ENCODE measurements around the gene UBE4A. TPM values are rescaled to one million over a fixed set of nuclear protein-coding genes. Genes with fewer than 3 reads are reported as not detected.

Gene UBE4A
- total RNA-seq, 2 experiments from 2014 or later: 42.6 to 49.1 TPM

DNA sequence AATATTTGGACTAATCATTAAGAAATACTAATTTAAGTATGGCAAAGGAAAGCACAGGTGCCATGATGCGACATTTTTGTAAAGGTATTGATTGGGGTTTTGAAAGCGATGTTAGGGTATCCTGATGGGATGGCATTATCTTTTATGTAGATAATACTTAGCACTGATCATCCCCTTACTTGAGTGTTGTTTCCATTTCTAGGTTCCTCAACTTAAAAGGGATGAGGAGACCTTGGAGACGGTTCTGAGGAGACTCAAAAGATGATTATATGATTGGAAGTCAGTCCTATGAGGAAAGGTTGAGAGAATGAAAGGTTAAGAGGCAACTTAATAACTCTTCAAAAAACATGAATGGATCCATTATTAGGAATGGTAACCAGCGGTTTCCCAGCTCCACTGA, 88.0 kb downstream of the UBE4A start:
- Mint-ChIP-seq H3K36me3 (ENCODE audit: low read depth) (peaks cover 60% of the 10 kb centered on the region), H3K4me1 (peaks cover 75% of the 10 kb centered on the region), H3K27me3 (no peaks in the 10 kb centered on the region), H3K9me3 (peaks cover 2% of the 10 kb centered on the region), H3K27ac (peak overlapping the region; percentile 60), H3K4me3 (peak overlapping the region; percentile 12)
- ChIA-PET POLR2A (no interaction called here), CTCF (interaction anchor here (0.5 to 1.8 kb wide), 7 partner anchors 9 to 1676 kb away, joined by 3 to 9 read pairs (median 3); partner anchors contain the start of gene KMT2A)
- no peak for DNase-seq

DNA sequence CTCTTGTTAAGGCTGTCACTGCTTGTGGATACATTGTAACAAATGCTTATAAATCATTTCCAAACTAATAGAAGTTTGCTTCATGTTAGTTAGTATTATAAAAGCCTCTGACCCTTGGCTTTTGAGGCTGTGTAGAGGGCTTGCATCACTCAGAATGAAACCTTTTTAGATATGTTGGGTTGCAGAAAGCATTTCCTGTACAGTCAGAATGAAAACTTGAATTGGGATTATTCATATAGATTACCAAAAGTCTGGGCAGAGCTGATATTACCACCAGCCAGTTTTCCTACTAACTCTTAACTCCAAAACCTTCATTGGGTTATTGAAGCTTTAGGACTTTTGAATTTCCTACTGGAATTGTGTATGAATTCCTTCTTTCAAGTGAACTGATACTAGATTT, 88.9 kb downstream of the UBE4A start:
- DNase-seq: peak; percentile 14
- POLR2A ChIA-PET: no interaction called here
- peaks cover 71% of the 10 kb centered on the region for H3K4me1 Mint-ChIP-seq
- no peak overlapping the region for H3K4me3 Mint-ChIP-seq
- H3K27ac Mint-ChIP-seq: peak overlapping the region; percentile 34
- H3K36me3 Mint-ChIP-seq (ENCODE audit: low read depth): peaks cover 63% of the 10 kb centered on the region
- CTCF ChIA-PET: interaction anchor here (0.6 to 1.8 kb wide), 6 partner anchors 9 to 107 kb away, joined by 3 to 9 read pairs (median 4); partner anchors contain the start of gene KMT2A
- peaks cover 2% of the 10 kb centered on the region for H3K9me3 Mint-ChIP-seq
- H3K27me3 Mint-ChIP-seq: no peaks in the 10 kb centered on the region

Other genes starting within 250 kb of the UBE4A start
- under 1 TPM in 1 of 2 experiments, not detected in 1; 0.10 TPM for gene SCN4B, start 206.8 kb upstream of the UBE4A start, total RNA-seq
- gene SCN2B, start 183.0 kb upstream of the UBE4A start, total RNA-seq: not detected
- 100 to 1,000 TPM; 117 to 122 TPM for gene JAML, start 134.6 kb upstream of the UBE4A start, total RNA-seq
- 10 to 100 TPM; 21.2 to 22.0 TPM for gene MPZL3, start 107.2 kb upstream of the UBE4A start, total RNA-seq
- 1 to 10 TPM; 5.5 to 6.0 TPM for gene MPZL2, start 95.3 kb upstream of the UBE4A start, total RNA-seq
- 100 to 1,000 TPM; 680 to 841 TPM for gene CD3E, start 54.9 kb upstream of the UBE4A start, total RNA-seq
- 100 to 1,000 TPM; 489 to 557 TPM for gene CD3D, start 16.9 kb upstream of the UBE4A start, total RNA-seq
- 100 to 1,000 TPM; 264 to 268 TPM for gene CD3G, start 15.3 kb upstream of the UBE4A start, total RNA-seq
- gene ATP5MG, start 42.0 kb downstream of the UBE4A start, total RNA-seq: 100 to 1,000 TPM; 195 to 272 TPM
- gene KMT2A, start 76.9 kb downstream of the UBE4A start, total RNA-seq: 100 to 1,000 TPM in 1 of 2 experiments, 10 to 100 TPM in 1; 93.4 to 102 TPM
- 1 to 10 TPM; 1.1 to 1.8 TPM for gene TTC36, start 167.9 kb downstream of the UBE4A start, total RNA-seq
- 1 to 10 TPM; 7.8 to 9.5 TPM for gene TMEM25, start 171.6 kb downstream of the UBE4A start, total RNA-seq
- gene IFT46, start 206.3 kb downstream of the UBE4A start, total RNA-seq: 10 to 100 TPM; 12.3 to 13.7 TPM
- gene ARCN1, start 212.8 kb downstream of the UBE4A start, total RNA-seq: 100 to 1,000 TPM; 113 to 128 TPM
- gene PHLDB1, start 248.0 kb downstream of the UBE4A start, total RNA-seq: under 1 TPM; 0.06 to 0.12 TPM

Measured in activated CD4-positive, alpha-beta T cell treated with anti-CD3 and anti-CD28 coated beads, Interleukin-2, amount 10 ng/mL, durations not matched to agents 7 days and 5 days (primary cell).